Retinal pigment epithelial cell (primary cell): Measurements from ENCODE around the gene EXOC6.

ENCODE experiments used
- DNase-seq: peaks from one replicate; pipeline ENCODE4 v3.0.0-alpha.2; 2010; ENCODE audit warnings: low read depth
- H3K4me3 ChIP-seq: 2 replicates; pipeline ENCODE4 v1.5.1; 2011; ENCODE audit warnings: mild to moderate bottlenecking, low read length, control low read depth, moderate library complexity
- CTCF ChIP-seq: conservative IDR thresholded peaks from 2 replicates; pipeline ENCODE4 v1.5.1; 2011; ENCODE audit warnings: low read depth, low read length, control low read depth, inconsistent platforms

Gene EXOC6

GRCh38 chr10:92826061-92826460 is 22.3 kb upstream of the EXOC6 start:
- no peak overlapping the region for H3K4me3 ChIP-seq
- no peak for DNase-seq
- TF ChIP-seq CTCF, result no peak

- no peak for DNase-seq
- TF ChIP-seq CTCF, result no peak
- no peak overlapping the region for H3K4me3 ChIP-seq
These were observed 21.8 kb upstream of the EXOC6 start for GRCh38 chr10:92826504-92826903.

GRCh38 chr10:92829042-92829785 is 19.1 kb upstream of the EXOC6 start:
- no peak overlapping the region for H3K4me3 ChIP-seq
- TF ChIP-seq CTCF, result no peak
- DNase-seq, result no peak

- DNase-seq, result no peak
- TF ChIP-seq CTCF, result no peak
- no peak overlapping the region for H3K4me3 ChIP-seq
These were observed 18.4 kb upstream of the EXOC6 start for GRCh38 chr10:92829786-92830377.

- DNase-seq, result no peak
- TF ChIP-seq CTCF, result no peak
- no peak overlapping the region for H3K4me3 ChIP-seq
These were observed 17.6 kb upstream of the EXOC6 start for GRCh38 chr10:92830478-92831389.

GRCh38 chr10:92832121-92832520 is 16.2 kb upstream of the EXOC6 start:
- no peak overlapping the region for H3K4me3 ChIP-seq

More at GRCh38 chr10:92832121-92832520, 16.2 kb upstream of the EXOC6 start:
- TF ChIP-seq CTCF, result no peak
- DNase-seq, result no peak
